ENCODE results near the gene ZNF484.

GRCh38 chr9:92877531-92878430, at the start of gene ZNF484:
- TF ChIP-seq, protein P1, sequence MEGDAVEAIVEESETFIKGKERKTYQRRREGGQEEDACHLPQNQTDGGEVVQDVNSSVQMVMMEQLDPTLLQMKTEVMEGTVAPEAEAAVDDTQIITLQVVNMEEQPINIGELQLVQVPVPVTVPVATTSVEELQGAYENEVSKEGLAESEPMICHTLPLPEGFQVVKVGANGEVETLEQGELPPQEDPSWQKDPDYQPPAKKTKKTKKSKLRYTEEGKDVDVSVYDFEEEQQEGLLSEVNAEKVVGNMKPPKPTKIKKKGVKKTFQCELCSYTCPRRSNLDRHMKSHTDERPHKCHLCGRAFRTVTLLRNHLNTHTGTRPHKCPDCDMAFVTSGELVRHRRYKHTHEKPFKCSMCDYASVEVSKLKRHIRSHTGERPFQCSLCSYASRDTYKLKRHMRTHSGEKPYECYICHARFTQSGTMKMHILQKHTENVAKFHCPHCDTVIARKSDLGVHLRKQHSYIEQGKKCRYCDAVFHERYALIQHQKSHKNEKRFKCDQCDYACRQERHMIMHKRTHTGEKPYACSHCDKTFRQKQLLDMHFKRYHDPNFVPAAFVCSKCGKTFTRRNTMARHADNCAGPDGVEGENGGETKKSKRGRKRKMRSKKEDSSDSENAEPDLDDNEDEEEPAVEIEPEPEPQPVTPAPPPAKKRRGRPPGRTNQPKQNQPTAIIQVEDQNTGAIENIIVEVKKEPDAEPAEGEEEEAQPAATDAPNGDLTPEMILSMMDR (IDR thresholded peaks at IDR 0.05): no peak
- peak; percentile 55 for TF ChIP-seq POLR2A (IDR thresholded peaks at IDR 0.05)

All from right lobe of liver (tissue), 4 donors.